ENCODE measurements around the gene IL18BP. TPM values are rescaled to one million over a fixed set of nuclear protein-coding genes. Genes with fewer than 3 reads are reported as not detected.

IL18BP gene
- total RNA-seq, 2 experiments from 2014 or later: 4.2 to 12.4 TPM

DNA sequence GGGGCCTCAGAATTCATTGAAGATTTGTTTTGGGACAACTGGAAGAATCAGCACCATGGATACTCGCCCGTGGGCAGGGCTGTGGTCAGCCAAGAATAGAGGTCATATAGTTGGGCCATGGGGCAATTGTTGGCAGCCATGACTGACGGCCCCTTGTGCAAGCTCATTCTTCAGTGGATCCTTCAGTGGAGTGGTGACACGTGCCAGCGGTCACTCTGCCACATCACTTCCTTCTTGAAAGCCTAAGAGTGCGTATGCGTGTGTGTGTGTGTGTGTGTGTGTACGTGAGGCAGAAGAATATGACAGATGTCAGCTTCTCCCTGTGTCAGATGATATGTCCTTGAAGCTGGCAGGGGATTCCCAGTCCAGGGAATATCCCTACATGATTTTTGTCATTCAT is 1.8 kb upstream of the IL18BP start:
- TF ChIP-seq EZH2phosphoT487 (IDR thresholded peaks at IDR 0.05; ENCODE audit: borderline replicate concordance, low read depth, low read length): no peak
- TF ChIP-seq, protein P1, sequence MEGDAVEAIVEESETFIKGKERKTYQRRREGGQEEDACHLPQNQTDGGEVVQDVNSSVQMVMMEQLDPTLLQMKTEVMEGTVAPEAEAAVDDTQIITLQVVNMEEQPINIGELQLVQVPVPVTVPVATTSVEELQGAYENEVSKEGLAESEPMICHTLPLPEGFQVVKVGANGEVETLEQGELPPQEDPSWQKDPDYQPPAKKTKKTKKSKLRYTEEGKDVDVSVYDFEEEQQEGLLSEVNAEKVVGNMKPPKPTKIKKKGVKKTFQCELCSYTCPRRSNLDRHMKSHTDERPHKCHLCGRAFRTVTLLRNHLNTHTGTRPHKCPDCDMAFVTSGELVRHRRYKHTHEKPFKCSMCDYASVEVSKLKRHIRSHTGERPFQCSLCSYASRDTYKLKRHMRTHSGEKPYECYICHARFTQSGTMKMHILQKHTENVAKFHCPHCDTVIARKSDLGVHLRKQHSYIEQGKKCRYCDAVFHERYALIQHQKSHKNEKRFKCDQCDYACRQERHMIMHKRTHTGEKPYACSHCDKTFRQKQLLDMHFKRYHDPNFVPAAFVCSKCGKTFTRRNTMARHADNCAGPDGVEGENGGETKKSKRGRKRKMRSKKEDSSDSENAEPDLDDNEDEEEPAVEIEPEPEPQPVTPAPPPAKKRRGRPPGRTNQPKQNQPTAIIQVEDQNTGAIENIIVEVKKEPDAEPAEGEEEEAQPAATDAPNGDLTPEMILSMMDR (conservative IDR thresholded peaks at IDR 0.05; ENCODE audit: low read length): no peak
- Histone ChIP-seq H3K9me3 (ENCODE audit: low read length) (no peaks in the 10 kb centered on the region), H3K4me1 (ENCODE audit: insufficient read depth, low read length, poor library complexity, severe bottlenecking) (peaks cover 24% of the 10 kb centered on the region), H3K4me2 (ENCODE audit: low read length) (no peak overlapping the region), H3K4me3 (ENCODE audit: low read depth, low read length, poor library complexity, severe bottlenecking) (no peak overlapping the region), H3K79me2 (ENCODE audit: insufficient read depth, low read depth, low read length) (no peaks in the 10 kb centered on the region), H3K27ac (ENCODE audit: low read depth, low read length, poor library complexity, severe bottlenecking) (no peak overlapping the region), H4K20me1 (ENCODE audit: insufficient read depth, low read length) (no peaks in the 10 kb centered on the region), H3K36me3 (ENCODE audit: insufficient read depth, low read length) (peaks cover 20% of the 10 kb centered on the region; the same call in 1 of the 2 replicates), H2AFZ (ENCODE audit: low read length) (no peak overlapping the region), H3K9me2 (ENCODE audit: insufficient read depth, low read length) (no peaks in the 10 kb centered on the region)
- intact Hi-C loops (cut with micrococcal nuclease; ENCODE audit: unreplicated experiment): no loop called here
- CTCF ChIA-PET (ENCODE audit: unreplicated experiment): no interaction called here
- BruUV-seq (replicated peaks): no TSS peak
- POLR2A ChIA-PET: interaction anchor here (1.0 kb wide), 1 partner anchor 13 kb away, joined by 3 read pairs; no protein-coding TSS in a partner anchor
- no peak for DNase-seq (ENCODE audit: low spot score)

- Histone ChIP-seq H2AFZ (ENCODE audit: low read length) (no peak overlapping the region), H3K27ac (ENCODE audit: low read depth, low read length, poor library complexity, severe bottlenecking) (no peak overlapping the region), H3K9me2 (ENCODE audit: insufficient read depth, low read length) (no peaks in the 10 kb centered on the region), H3K4me1 (ENCODE audit: insufficient read depth, low read length, poor library complexity, severe bottlenecking) (peaks cover 22% of the 10 kb centered on the region), H3K4me3 (ENCODE audit: low read depth, low read length, poor library complexity, severe bottlenecking) (no peak overlapping the region), H4K20me1 (ENCODE audit: insufficient read depth, low read length) (no peaks in the 10 kb centered on the region), H3K9me3 (ENCODE audit: low read length) (no peaks in the 10 kb centered on the region), H3K36me3 (ENCODE audit: insufficient read depth, low read length) (peaks cover 27% of the 10 kb centered on the region; the same call in 1 of the 2 replicates), H3K4me2 (ENCODE audit: low read length) (no peak overlapping the region), H3K79me2 (ENCODE audit: insufficient read depth, low read depth, low read length) (no peaks in the 10 kb centered on the region)
- BruUV-seq (replicated peaks): no TSS peak
- intact Hi-C loops (cut with micrococcal nuclease; ENCODE audit: unreplicated experiment): no loop called here
- ChIA-PET CTCF (ENCODE audit: unreplicated experiment) (no interaction called here), POLR2A (interaction anchor here (0.6 to 1.0 kb wide), 3 partner anchors 13 to 317 kb away, joined by 3 to 6 read pairs (median 3); no protein-coding TSS in a partner anchor)
- DNase-seq (ENCODE audit: low spot score): no peak
- TF ChIP-seq, protein P1 (conservative IDR thresholded peaks at IDR 0.05; ENCODE audit: low read length): no peak
- TF ChIP-seq EZH2phosphoT487 (IDR thresholded peaks at IDR 0.05; ENCODE audit: borderline replicate concordance, low read depth, low read length): no peak
These were observed 1.1 kb upstream of the IL18BP start for GRCh38 chr11:71997594-71997993.

GRCh38 chr11:71998061-71998460 is 648 bp upstream of the IL18BP start:
- H3K4me3 ChIP-seq (ENCODE audit: low read depth, low read length, poor library complexity, severe bottlenecking): no peak overlapping the region
- H3K36me3 ChIP-seq (ENCODE audit: insufficient read depth, low read length): peaks cover 29% of the 10 kb centered on the region; the same call in 1 of the 2 replicates
- no peak overlapping the region for H3K27ac ChIP-seq (ENCODE audit: low read depth, low read length, poor library complexity, severe bottlenecking)
- H3K4me2 ChIP-seq (ENCODE audit: low read length): no peak overlapping the region
- no peaks in the 10 kb centered on the region for H4K20me1 ChIP-seq (ENCODE audit: insufficient read depth, low read length)
- peaks cover 22% of the 10 kb centered on the region for H3K4me1 ChIP-seq (ENCODE audit: insufficient read depth, low read length, poor library complexity, severe bottlenecking)
- TF ChIP-seq, protein P1 (conservative IDR thresholded peaks at IDR 0.05; ENCODE audit: low read length): no peak
- TF ChIP-seq EZH2phosphoT487 (IDR thresholded peaks at IDR 0.05; ENCODE audit: borderline replicate concordance, low read depth, low read length): no peak
- no TSS peak for BruUV-seq (replicated peaks)
- DNase-seq (ENCODE audit: low spot score): no peak
- CTCF ChIA-PET (ENCODE audit: unreplicated experiment): no interaction called here
- intact Hi-C loops (cut with micrococcal nuclease; ENCODE audit: unreplicated experiment): no loop called here
- no peak overlapping the region for H2AFZ ChIP-seq (ENCODE audit: low read length)
- POLR2A ChIA-PET: interaction anchor here (0.6 to 0.7 kb wide), 2 partner anchors 19 to 316 kb away, joined by 3 to 6 read pairs; no protein-coding TSS in a partner anchor
- H3K79me2 ChIP-seq (ENCODE audit: insufficient read depth, low read depth, low read length): no peaks in the 10 kb centered on the region
- H3K9me2 ChIP-seq (ENCODE audit: insufficient read depth, low read length): no peaks in the 10 kb centered on the region
- H3K9me3 ChIP-seq (ENCODE audit: low read length): no peaks in the 10 kb centered on the region

Measured in OCI-LY7 (cell line).